ENCODE results near the gene LRRC42.
A peak's percentile ranks its signal among the peaks of the same experiment; 100 is the strongest.

Gene LRRC42

DNA sequence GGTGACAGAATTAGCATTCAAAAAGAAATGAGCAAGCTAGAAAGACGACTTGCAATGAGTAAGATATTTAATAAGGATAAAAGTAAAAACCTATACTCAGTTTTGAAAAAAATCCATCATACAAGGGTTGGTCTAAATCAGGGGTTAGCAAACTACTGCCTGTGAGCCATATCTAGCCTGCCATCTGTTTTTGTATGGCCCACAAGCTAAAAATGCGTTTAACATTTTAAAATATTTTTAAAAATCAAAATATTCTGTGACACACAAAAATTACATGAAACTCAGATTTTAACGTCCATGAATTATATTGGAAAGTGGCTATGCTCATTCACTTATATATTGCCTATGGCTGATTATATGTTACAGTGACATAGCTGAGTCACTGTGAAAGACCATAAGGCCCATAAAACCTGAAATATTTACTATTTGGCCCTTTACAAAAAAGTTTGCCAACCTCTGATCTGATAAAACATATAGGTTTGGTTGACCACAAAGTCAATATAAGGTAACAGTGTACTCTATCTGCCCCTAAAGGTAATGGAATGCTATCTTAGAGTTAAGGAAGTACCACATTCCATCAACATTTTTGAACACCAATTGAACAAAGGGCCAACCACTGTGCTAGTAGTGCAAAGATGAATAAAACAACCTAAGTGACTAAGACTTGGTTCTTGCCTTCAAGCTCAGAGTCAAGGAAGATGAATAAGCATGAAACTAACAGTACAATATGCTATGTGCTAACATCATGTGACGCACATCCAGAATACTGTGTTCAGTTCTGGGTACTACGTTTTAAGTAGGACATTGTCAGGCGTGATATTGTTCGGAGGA is 3.8 kb upstream of the LRRC42 start:
- no peak for DNase-seq

DNA sequence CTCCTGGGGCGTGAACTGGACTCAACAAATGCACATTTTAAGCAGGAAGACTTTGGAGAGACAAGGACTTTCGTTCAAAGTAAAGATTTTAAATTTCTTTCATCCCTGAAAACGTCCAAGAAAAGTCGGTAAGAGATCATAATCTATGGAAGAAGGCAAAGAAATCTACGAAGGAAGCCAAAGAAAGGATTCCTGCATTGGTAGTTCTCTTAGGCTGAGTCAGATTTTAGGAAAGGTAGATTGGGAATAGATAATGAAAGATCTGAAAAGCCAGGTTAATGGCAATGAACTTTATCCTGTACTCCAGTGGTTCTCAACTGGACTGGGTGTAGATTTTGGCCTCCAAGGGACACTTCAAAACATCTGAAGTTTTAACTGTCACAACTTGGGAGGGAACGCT is 3.1 kb upstream of the LRRC42 start:
- no peak for DNase-seq

DNA sequence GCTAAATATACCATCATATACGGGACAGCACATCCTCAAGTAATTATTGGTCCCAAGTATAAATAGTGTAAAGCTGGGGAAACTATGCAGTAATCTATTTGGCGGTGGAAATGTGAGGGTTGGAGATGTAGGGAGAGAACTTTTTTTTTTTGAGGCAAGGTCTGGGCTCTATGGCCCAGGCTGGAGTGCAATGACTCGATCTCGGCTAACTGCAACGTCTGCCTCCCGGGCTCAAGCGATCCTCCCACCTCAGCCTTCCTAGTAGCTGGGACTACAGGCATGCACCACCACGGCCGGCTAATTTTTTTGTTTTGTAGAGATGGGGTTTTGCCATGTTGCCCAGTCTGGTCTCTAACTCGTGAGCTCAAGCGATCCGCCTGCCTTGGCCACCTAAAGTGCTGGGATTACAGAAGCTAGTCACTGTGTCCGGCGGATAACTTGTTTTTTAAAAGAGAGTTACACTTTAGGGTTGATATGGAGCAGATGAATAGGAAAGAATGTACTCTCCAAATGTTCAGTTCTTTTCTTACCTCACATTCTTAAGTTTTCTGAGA is 2.6 kb upstream of the LRRC42 start:
- no peak for DNase-seq

DNA sequence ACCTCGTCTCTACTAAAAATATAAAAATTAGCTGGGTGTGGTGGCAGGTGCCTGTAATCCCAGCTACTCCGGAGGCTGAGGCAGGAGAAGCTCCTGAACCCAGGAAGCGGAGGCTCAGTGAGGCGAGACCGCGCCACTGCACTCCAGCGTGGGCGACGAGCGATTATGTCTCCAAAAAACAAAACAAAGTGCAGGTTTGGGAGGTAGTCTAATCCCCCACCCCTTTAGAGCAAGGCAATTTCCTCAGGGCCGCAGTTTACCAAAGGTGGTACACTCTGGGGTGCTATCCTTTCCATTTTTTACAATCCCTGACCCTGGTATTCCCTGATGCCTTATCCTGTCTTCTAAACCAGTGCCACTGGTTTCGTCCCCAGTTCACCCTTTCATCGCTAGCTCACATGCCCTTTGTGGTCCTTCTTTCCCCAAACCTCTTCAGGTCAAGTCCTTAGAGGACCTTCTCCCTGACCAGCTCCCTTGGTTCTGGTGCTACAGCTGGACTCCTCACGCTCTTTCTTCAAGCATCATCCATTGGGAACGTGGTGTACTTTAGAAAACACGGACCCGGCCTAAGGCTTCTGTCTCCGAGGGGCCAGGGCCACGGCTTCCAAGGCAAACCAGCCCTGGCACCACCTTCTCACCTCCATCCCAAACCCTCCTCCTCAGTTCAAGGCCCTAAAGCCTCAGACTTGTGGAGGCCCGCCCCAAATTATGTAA is 1.5 kb upstream of the LRRC42 start:
- DNase-seq: no peak

DNA sequence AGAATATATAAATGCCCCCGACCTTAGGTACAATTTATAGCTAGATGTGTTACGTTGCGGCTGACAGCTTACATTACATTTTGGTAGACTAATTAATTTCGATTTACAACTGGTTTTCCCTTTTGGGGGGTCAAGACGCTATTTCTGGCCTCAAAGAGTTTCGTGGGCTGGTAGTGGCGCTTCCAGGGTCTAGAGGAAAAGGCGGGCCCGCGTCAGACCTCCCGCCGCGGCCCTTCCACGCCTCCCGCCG is 1.0 kb upstream of the LRRC42 start:
- DNase-seq: peak in 1 of 56 donors; percentile 27

DNA sequence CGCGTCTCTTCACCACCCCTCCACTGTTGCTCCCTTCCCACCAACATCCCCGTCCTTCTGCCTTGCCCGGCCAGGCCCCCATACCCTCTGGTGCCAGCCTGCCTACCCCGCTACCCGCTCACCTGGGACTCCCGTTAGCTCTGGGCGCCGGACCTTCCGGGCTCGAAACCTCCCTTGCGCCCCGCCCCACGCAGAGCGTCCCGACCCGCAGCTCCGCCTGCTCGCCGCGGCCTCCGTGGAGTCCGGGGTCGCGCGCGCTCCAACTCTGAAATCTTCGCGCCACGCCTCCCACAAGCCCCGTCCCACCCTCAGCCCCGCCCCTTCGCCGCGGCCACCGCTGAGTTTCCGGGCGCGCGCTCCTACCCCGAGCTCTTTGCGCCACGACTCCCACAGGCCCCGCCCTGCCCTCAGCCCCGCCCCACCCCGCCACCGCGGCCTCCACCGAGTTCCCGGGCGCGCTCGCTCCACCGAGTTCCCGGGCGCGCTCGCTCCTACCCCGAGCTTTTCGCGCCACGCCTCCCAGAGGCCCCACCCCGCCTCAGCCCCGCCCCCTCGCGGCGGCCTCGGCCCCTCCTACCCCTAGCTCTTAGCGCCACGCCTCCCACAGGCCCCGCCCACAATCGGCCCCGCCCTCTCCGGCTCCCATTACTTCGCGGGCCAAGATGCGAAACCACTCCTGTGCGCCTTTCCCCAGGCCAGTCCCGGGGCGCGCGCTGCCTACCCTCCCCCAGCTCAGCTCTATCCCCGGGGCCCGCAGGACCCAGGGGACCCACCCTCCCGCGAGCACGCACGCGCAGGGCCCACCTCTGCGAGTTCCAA is 508 bp upstream of the LRRC42 start, which contains the start of gene IFT25:
Gene IFT25 (minus strand): TSS at position 267 of the 819 bp plus-strand sequence. CDS start 5,617 bp downstream, outside the sequence.
- DNase-seq: peak; percentile 54 to 100 (median 97)

DNA sequence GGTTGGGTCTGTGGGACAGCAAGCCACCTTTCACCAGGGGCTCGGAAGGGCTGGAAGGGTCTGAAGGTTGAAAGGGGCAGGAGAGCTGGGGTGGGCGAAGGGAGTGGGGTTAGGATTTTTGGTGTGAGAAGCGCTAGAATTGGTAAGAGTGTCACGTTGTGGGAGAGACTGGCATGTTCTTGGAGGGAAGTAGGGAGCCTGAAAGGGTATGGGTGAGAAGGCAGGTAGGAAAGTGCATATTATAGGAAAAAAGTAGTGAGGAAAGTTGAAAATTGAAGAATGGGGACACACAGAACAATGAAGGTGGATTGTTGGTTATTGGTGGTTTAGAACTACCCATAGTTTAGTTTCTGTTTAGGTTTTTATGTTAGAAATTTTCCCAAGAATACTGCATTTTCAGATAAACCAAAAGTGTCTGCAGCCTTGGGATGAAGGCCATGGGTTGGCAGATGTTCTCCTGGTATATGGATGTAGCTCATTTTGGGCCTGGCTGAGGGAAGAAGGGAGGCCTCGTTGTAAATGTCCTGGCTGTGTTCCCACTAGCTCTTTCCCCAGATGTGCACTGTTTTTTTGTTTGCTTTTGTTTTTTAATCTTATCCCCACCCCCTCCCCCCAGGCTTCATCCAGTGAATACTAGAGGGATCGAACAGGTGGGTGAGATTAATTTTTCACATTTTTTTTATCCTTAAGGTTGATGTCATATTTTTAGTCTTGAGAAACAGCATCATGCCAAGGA is 1.2 kb downstream of the LRRC42 start:
- DNase-seq: no peak

DNA sequence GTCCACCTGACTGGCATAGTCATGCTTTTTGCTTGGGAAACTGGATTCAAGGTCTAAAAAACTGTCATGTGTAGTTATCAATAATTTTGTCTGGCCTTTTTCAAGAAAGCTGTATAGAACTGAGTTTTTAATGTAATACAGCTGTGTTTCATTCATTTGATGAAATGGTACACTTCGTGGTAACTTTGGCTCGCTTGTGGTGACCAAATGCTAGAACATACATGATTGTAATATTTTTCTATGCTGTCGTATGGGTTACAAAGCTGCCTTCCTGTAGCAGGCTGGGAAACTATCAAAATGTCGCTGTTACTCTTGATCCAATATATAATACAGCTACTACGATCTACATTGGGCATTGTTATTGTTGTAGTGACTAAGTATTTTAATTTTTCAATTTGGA is 2.1 kb downstream of the LRRC42 start:
- DNase-seq: no peak

DNA sequence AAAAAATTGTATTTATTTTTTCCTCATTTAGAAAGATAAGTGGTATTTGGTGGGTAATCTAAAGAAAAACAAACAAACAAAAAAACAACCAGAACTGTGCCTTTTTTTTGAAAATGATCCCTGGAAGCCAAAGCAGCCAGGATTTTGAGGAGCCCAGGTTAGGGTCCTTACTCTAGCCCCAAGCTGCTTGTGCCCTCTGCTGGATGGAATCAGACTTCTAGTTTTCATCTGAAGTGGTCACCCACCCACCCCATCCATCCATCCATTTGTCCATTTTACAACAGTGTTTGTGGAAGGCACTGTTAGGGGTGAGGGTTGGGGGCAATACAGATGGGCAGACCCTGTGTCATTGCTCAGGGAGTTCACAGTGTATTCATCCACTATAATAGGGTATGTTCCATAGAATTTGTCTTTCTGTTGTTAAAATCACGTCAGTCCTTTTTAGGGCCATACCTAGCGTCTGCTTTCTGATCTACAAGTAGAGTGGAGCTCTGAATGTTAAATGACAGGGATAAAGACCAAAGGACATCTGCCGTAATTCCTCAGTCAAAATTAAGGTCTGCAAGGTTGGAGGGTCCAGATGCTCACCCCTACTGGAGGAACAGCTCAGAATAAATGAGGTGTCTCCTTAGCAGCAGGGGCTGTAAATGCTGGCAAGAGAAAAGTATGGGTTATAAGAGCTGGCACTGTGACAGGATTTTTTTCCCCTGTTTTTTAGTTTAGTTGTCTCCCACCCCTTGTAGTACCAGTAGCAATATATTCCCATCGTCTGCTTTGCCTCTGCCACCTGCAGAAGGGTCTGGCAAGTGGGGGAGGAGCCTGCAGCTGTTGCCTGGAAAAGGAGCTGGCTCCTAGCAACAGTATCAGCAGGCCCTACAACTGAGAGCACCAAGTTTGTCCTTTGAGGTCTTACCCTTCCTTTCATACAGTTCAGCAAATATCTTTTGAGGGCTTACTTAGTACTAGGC is 3.2 kb downstream of the LRRC42 start:
- peak in 10 of 56 donors; percentile 5 to 36 (median 12) for DNase-seq

DNA sequence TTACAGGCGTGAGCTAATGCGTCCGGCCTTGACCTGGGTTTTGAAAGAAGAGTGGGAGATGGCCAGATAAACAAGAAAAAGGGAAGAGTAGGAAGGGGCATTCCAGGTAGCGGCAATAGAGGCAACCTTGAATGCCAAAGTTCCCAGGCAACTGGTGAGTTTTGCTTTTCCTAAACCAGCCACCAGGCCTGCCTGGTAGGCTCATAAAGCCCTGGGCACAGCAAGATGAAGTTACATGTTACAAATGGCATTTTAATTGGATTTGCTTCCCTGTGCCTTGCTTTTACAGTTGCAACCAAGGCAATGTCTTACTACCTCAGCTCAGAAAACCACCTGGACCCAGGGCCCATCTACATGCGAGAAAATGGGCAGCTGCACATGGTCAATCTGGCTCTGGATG is 5.5 kb downstream of the LRRC42 start:
- no peak for DNase-seq

DNA sequence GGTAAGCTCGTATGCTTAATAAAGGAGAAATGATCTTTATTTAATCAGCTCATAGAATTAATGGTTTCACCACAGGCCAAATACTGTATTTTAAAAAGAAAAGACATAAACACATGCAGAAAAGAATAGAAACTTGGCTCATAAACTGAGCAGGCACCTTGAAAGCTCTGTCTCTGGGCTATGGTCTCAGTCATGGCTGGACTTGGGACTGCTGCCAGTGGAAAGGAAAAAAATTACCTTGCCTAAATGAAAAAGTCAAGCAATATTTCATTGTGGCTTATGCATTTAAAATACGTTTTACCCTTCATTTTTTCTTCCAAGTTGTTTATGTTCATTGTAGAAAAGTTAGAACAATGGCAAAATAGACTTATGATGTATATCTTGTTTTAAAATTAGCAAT is 8.0 kb downstream of the LRRC42 start:
- no peak for DNase-seq

DNA sequence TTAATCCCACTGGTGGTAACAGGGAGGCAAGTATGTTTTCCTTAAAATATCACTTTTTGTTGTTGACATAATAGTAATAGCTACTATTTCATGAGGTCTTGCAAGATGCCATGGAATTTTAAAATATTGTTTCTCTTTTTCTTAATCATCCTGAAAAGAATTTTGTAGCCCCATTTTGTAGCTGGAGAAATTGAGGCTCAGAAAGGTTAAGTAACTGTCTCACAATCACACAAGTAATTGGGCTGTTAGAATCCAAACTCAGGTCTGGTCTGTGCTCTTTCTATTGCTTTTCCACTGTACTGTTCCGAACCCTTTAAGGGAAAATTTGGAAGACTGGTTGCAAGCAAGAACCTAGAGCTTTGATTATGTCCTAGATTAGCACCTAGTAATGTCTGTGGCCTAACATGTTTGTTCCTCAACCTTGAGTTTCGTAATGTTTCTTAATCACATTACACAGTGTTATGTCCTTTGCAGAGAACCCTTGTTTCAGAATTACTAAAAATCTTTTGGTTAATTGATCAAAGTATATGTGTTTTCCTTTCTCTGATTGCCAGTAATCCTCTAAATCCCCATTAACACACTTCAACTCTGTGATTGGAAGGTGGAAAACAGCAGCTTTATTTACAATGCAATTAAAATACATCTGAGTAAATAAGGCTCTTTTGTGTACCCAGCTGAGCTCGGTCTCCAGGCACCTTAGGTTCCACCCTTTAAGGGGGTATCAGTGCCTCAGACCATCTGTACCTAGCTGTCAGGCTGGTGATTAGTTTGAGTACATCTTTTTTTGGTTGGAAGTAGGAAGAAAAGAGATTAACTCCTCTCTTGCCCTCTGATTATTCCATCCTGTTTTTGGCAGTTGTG is 10.4 kb downstream of the LRRC42 start:
- DNase-seq: no peak

DNA sequence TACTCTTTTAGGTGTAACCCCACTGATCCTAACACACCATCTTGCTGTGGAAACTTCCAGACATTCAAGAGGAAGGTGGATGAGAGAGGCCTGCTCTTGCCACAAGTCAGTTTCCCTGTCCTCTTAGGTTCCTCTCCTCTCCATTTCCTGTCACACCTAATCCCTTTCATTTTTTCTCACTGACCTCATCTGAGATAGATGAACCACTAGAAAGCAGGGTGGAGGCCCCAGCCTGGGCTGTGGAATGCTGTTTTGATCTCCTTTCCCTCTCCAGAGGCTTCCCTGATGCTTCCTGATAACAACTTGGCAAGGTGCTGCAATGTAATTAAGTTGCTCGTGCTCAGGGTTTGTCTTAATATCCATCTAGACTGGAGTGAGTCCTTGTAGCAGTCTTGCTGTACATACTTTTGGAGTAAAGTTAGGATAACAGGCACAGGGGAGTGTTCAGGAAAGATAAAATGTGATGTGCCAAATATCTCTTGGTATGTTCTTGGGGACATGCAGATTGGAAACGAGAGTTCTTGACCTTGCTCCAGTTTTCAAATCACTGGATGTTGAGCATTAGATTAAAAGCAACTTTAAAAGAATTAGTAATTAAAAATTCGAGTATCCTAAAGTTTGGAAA is 11.2 kb downstream of the LRRC42 start:
- no peak for DNase-seq

DNA sequence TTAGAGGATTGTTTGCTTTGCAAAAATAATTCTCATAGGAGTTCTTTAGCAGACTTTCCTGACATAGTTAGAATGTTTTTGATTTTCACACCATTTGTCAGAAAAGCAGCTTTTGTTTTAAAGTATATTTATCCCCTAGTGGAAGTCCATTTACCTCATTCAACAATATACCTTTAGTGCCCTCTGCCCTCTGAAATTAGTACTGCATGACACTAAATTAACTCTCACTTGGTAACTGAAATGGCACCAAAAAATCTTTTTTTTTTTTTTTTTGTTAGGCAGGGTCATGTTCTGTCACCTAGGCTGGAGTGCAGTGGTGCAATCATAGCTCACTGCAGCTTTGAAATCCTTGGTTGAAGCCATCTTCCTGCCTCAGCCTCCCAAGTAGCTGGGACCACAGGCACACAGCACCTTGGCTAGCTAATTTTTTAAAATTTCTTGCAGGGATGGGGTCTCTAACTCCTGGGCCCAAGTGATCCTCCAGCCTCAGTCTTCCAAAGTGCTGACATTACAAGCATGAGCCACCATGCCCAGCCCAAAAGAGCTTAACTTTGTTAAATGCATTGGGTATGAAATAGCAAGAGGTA is 13.6 kb downstream of the LRRC42 start:
- DNase-seq: no peak

DNA sequence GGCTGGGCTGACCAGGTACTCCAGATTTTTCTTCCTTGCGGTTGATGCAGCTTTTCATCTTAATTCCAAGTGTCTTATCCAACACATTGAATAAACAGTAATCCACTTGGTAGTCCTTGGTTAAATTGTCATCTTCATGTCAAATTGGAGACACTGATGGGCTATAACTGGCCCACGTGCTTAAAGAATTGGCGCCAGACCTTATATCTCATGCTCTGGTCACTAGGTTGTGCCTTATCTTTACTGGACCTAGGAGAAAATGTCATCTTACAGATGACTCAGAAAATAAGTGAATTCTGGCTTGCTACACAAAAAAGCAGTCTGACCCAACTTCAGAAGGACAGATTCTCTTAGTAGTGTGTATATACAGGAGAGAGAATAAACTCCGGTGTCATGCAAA is 16.2 kb downstream of the LRRC42 start:
- DNase-seq: no peak

DNA sequence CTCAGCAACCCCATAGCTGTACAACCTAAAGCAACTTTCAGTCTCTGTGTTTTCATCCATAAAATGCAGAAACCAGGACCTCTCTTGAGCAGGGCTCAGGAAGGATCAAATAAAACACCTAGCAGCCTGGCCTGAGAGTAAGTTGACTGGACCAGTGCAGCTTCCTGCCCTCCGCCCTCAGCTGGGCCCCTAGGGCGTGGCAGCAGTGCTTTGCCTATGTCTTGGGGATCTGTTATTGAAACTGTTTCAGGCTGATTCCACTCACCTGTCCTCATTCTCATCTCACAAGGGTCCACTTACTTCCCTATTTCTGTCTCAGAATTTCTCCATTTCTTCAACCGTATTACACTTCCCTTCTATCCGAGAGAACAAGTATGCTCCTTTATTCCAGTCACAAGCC is 17.3 kb downstream of the LRRC42 start:
- no peak for DNase-seq

DNA sequence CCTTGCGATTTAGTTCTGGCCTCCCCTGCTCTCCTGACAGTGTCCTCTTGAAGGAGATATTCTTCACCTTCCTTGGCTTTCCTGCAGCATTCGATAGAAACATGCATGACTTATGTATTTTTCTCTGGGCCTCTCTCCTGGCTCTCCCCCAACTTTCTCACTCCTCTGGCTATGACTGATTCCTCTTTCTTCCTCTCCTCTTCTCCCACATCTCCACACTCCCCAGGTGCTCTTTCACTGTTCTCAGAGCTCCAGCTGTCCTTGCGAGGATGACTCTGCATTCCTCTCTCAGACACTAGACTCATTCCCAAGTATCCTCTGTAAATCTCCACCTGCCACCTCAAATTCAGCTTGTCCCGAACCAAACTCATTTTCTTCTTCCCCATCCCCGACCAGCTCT is 18.0 kb downstream of the LRRC42 start:
- no peak for DNase-seq

DNA sequence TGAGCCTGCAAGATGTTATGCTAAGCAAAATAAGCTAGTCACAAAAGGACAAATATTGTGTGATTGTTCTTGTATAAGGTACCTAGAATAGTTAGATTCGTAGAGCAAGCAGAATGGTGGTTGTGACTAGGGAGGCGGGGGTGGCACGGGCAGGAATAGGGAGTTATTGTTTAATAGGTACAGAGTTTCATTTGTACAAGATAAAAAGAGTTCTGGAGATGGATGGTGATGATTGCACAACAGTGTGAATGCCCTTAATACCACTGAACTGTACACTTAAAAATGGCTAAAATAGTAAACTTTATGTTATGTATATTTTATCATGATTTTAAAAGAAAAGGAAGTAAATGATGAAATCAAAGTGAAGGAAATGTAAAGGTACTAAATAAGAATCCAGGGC is 20.6 kb downstream of the LRRC42 start:
- DNase-seq: no peak

Data from nucleus accumbens (tissue), 56 donors.